Skin epidermis (tissue), 12 donors: ENCODE measurements around the gene DKKL1.
A peak's percentile ranks its signal among the peaks of the same experiment; 100 is the strongest.

ENCODE experiments used
- H3K27ac ChIP-seq, 21 experiments: fragments of 200-600 bp; sonication (generic) in 11 of 21; one replicate each; pipeline ENCODE4 v1.5.0; 2020; ENCODE audit warnings: mild to moderate bottlenecking in 3 of 21, inconsistent platforms in 2 of 21, moderate library complexity in 2 of 21
- H3K4me3 ChIP-seq, 7 experiments: fragments of 200-600 bp; sonication (generic) in 2 of 7; one replicate each; pipeline ENCODE4 v1.5.0; 2020; ENCODE audit warnings: inconsistent platforms in 2 of 7, mild to moderate bottlenecking in 2 of 7, moderate library complexity in 1 of 7

Gene DKKL1

GRCh38 chr19:49390131-49390928 lies 26.7 kb downstream of the DKKL1 start:
- H3K4me3 ChIP-seq = no peak overlapping the region
- peak overlapping the region in 1 of 21 experiments; percentile 19 for H3K27ac ChIP-seq

DNA sequence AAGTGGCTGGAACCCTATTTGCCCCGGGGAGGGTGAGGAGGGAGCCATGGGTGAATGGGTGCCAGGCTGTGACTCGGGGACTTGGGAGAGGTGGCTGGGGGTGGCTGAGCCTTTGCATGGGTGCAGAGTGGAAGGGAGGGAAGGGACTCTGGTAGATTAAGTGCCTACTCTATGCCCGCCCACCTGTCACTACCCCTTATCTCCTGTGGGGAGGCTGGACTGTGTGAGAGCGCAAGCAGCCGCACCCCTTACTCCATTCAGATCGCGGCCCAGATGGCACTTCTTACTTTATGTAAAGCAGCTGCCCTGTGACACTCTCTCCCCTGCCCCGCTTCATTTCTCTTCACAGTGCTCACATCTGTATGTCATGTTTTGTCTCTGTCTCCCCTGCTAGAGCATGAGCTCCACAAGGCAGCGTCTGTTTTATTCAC lies 27.3 kb downstream of the DKKL1 start:
- Histone ChIP-seq H3K4me3 (no peak overlapping the region), H3K27ac (peak overlapping the region in 1 of 21 experiments; percentile 19)

- no peak overlapping the region for H3K4me3 ChIP-seq
- H3K27ac ChIP-seq = no peak overlapping the region
Measured at GRCh38 chr19:49391581-49392399, 28.1 kb downstream of the DKKL1 start.

GRCh38 chr19:49393881-49394280 lies 30.2 kb downstream of the DKKL1 start:
- Histone ChIP-seq H3K27ac (no peak overlapping the region), H3K4me3 (no peak overlapping the region)

DNA sequence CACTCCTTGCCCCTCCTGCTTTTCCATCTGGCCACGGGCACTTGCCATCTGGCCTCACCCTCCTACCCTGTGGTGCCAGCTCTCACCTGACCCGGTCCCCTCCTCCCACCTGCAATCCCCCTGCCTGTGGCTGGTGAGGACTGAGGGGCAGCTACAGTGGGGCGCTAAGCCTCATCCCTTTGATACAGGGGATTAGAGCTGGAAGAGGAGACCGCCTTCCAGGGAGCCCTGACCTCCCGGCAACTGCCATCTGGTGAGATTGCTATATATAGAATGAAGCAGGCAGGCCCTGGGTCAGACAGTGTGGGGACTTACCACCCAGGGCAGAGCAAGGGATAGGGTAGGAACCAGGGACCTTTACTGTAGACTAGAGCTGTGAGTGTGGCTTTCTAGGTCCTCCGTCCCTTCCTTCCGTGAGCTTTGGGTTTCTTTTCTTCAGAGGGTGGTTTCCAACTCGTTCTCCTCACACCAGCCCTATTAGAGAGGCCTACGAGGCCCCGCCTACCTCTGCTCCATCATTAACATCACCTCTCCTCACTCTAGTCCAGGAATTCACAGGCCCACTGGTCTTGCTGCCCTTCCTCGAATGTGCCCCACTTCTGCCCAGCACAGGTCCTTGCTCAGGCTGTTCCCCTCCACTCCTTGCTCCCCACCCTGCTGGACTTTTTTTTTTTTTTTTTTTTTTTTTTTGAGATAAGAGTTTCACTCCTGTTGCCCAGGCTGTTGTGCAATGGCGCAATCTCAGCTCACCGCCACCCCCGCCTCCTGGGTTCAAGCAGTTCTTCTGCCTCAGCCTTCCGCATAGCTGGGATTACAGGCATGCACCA lies 32.1 kb downstream of the DKKL1 start:
- no peak overlapping the region for H3K4me3 ChIP-seq
- H3K27ac ChIP-seq = no peak overlapping the region

DNA sequence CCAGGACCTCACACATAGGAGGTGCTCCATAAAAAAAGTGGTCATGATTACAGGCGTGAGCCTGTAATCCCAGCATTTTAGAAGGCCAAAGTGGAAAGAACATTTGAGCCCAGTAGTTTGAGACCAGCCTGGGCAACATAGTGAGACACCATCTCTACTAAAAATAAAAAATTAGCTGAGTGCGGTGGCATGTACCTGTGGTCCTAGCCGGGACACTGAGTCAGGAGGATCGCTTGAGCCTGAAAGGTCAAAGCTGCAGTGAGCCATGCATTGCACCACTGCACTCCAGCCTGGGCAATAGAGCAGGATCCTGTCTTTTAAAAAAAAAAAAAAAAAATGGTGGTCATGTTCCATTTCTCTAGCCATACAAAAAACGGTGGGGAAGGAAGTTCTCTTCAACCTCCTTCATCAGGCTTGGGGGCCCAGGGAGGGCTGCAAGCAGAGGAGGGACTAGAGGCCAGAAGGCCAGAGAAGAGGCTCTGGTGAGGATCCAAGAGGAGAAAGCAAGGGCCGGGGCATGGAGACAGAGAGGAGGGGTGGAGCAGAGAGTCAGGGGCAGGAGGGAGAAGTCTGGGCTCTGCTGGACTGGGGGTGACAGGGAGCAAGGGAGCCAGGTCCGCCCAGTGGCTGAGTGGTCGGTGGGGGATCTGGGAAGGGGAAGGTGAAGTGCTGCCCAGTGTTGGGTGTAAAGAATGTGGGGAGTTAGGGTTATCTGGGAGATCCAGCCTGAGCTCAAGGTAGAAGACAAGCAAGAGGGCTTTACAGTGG lies 33.2 kb downstream of the DKKL1 start:
- Histone ChIP-seq H3K27ac (no peak overlapping the region), H3K4me3 (no peak overlapping the region)

DNA sequence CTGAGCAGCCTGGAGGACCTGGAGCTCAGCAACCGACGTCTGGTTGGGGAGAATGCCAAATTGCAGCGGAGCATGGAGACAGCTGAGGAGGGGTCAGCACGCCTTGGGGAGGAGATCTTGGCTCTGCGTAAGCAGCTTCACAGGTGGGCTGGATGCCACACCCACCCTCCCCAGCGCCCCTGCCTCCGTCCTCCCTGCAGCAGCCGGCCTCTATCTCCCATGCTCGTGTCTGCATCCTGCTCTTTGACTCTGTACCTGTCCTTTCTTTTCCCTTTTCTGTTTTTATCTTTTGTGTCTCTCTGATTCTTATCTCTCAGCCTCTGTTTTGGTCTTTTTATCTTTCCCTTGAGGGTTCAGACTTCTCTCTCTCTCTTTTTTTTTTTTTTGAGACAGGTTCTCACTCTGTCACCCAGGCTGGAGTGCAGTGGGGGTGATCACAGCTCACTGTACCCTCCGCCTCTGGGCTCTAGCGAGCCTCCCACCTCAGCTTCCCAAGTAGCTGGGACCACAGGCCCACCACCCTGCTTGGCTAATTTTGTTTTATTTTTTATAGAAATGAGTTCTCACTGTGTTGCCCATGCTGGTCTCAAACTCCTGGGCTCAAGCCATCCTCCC lies 34.4 kb downstream of the DKKL1 start:
- Histone ChIP-seq H3K27ac (no peak overlapping the region), H3K4me3 (no peak overlapping the region)

- H3K27ac ChIP-seq = no peak overlapping the region
Measured at GRCh38 chr19:49398931-49399330, 35.3 kb downstream of the DKKL1 start.

DNA sequence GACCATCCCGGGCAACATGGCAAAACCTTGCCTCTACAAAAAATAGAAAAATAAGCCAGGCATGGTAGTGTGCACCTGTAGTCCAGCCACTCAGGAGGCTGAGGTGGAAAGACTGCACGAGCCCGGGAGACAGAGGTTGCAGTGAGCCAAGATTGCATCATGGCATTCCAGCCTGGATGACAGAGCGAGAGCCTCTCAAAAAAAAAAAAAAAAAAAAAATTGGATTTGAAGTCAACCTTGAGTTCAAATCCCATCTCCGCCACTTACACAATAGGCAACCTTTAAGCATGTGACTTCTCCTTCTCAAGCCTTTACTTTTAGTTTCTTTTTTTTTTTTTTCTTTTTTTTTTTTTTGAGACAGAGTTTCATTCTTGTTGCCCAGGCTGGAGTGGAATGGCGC lies 36.4 kb downstream of the DKKL1 start:
- no peak overlapping the region for H3K27ac ChIP-seq

More at GRCh38 chr19:49398931-49399330, 35.3 kb downstream of the DKKL1 start:
- H3K4me3 ChIP-seq = no peak overlapping the region

GRCh38 chr19:49403404-49404187 lies 39.9 kb downstream of the DKKL1 start:
- H3K4me3 ChIP-seq = no peak overlapping the region
- no peak overlapping the region for H3K27ac ChIP-seq

More for the DNA sequence above, 36.4 kb downstream of the DKKL1 start:
- no peak overlapping the region for H3K4me3 ChIP-seq

DNA sequence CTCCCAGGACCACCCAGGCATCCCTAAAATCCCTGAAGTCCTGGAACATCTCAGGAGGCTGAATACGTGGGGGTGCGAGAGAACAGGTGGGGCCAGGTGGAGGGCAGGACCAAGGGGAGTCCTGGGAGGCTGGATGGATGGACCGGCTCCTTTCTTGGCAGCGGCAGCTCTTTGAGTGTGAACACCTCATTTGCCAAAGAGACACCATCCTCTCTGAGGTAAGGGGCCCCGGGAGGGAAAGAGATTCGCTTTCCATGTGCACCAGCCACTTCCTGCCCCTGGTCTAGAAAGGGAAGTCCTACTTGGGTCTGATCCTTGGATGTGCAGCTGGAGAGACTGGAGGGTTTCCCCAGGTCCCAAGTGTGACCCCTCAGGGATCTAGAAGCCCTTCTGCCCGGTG lies 43.4 kb downstream of the DKKL1 start:
- no peak overlapping the region for H3K27ac ChIP-seq
- no peak overlapping the region for H3K4me3 ChIP-seq

- H3K27ac ChIP-seq = no peak overlapping the region
- H3K4me3 ChIP-seq = no peak overlapping the region
Measured at GRCh38 chr19:49407482-49408015, 43.9 kb downstream of the DKKL1 start.

DNA sequence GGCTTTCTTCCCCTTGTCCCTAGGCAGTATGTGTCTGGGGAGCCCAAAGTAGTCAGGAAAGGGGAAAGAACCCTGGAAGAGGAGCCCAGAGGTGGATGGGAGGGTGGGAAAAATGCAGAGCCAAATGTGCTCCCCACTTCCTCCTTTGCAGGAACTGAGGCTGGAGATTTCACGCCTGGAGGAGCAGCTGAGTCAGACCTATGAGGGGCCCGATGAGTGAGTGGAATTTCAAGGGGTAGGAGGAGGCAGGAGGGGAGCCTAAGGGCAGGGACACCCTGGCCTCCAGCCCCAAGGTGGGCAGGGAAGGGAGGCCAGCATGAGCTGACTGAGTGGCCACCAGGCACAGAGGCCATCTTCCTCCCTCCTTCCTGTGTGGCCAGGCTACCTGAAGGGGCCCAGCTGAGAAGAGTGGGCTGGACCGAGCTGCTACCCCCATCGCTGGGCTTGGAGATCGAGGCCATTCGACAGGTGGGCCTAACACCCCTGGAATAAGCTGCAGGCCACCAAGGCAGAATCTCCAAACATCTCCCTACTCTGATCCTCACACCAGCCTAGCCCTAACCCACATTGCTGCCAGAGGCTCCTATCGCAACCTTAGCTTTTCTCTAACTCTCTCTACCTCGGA lies 45.3 kb downstream of the DKKL1 start:
- H3K27ac ChIP-seq = peak overlapping the region in 5 of 21 experiments; percentile 0 to 72 (median 43)

GRCh38 chr19:49409441-49410029 lies 45.9 kb downstream of the DKKL1 start:
- Histone ChIP-seq H3K4me3 (no peak overlapping the region), H3K27ac (peak overlapping the region in 5 of 21 experiments; percentile 0 to 72 (median 43))

More for the DNA sequence above, 45.3 kb downstream of the DKKL1 start:
- no peak overlapping the region for H3K4me3 ChIP-seq

DNA sequence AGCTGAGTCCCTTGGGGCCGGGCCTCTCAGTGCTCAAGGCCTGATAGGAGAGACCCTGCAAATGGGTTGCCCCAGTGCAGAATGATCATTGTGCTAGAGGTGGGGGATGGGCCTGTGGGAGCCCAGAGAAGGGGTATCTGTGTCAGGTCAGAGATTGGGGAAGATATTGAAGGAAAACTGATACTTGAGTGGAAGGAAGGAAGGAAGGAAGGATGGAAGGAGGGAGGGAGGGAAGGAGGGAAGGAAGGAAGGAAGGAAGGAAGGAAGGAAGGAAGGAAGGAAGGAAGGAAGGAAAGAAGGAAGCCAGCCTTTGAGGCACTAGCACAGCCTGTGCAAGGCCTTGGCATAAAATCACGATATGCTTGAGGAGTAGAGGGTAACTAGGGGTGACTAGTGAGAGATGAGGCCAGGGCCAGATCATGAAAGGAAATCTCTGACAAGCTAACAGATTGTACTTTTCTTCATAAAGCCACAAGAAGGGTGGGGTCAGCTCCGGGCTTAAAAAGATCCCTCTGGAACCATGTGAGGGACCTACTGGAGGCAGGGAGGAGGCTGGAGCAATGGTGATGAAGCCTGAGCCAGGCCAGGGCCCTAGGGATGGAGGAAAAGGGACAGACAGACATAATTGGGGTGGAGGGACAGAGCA lies 48.1 kb downstream of the DKKL1 start:
- no peak overlapping the region for H3K4me3 ChIP-seq
- no peak overlapping the region for H3K27ac ChIP-seq

DNA sequence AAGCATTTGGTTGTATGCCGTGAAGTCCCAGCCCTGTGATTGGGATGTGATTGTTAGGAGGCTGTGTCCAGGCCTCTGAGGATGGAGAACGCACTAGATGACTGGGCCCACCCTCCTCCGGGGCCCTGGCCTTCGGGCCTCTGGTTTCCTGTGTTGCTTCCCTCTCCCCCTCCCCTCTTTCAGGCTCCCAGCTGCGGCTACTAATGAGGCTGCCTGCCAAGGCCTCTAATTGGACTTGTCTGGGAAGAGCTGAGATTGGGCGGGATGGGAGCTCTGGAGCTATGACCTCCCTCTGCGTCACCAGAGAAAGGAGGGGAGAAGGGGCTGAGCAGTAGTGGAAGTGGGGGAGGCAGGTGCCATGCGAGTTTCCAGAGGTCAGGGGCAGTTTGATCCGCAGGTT lies 49.7 kb downstream of the DKKL1 start:
- Histone ChIP-seq H3K4me3 (no peak overlapping the region), H3K27ac (no peak overlapping the region)
